Measurements from ENCODE around the gene UBTD2.

Gene UBTD2

GRCh38 chr5:172177176-172177575 is 106.4 kb downstream of the UBTD2 start:
- TF ChIP-seq CTCF (IDR thresholded peaks at IDR 0.05; ENCODE audit: low read depth, low read length): no peak
- DNase-seq (ENCODE audit: extremely low read depth, low read depth): no peak

- DNase-seq (ENCODE audit: extremely low read depth, low read depth): no peak
Measured at GRCh38 chr5:172175263-172175719, 108.3 kb downstream of the UBTD2 start.

GRCh38 chr5:172173564-172174153 is 109.9 kb downstream of the UBTD2 start:
- TF ChIP-seq CTCF (IDR thresholded peaks at IDR 0.05; ENCODE audit: low read depth, low read length): no peak
- DNase-seq (ENCODE audit: extremely low read depth, low read depth): no peak

More at GRCh38 chr5:172175263-172175719, 108.3 kb downstream of the UBTD2 start:
- TF ChIP-seq CTCF (IDR thresholded peaks at IDR 0.05; ENCODE audit: low read depth, low read length): no peak

GRCh38 chr5:172172912-172173563 is 110.5 kb downstream of the UBTD2 start:
- DNase-seq (ENCODE audit: extremely low read depth, low read depth): no peak
- TF ChIP-seq CTCF (IDR thresholded peaks at IDR 0.05; ENCODE audit: low read depth, low read length): no peak

- no peak for TF ChIP-seq CTCF (IDR thresholded peaks at IDR 0.05; ENCODE audit: low read depth, low read length)
- no peak for DNase-seq (ENCODE audit: extremely low read depth, low read depth)
Measured at GRCh38 chr5:172171118-172171517, 112.4 kb downstream of the UBTD2 start.

- DNase-seq (ENCODE audit: extremely low read depth, low read depth): no peak
- no peak for TF ChIP-seq CTCF (IDR thresholded peaks at IDR 0.05; ENCODE audit: low read depth, low read length)
Measured at GRCh38 chr5:172170251-172170701, 113.3 kb downstream of the UBTD2 start.

- DNase-seq (ENCODE audit: extremely low read depth, low read depth): no peak
- TF ChIP-seq CTCF (IDR thresholded peaks at IDR 0.05; ENCODE audit: low read depth, low read length): no peak
Measured at GRCh38 chr5:172169216-172169615, 114.3 kb downstream of the UBTD2 start.

Measured in AG09319 (cell line).